HepG2 (cell line): ENCODE results near the gene WNT7B. TPM values are rescaled to one million over a fixed set of nuclear protein-coding genes. Genes with fewer than 3 reads are reported as not detected.

Experiments
- CREM ChIP-seq, 2 experiments: sonication (generic) in 1 of 2; formaldehyde crosslinking in 1 of 2; IDR thresholded peaks; 2 replicates each; pipeline versions ENCODE4 v1.4.0 to v1.6.1; 2016 to 2020; ENCODE audit warnings: antibody characterized with exemption in 1 of 2, mild to moderate bottlenecking in 1 of 2, missing genetic modification reagents in 1 of 2
- FOSL2 ChIP-seq: sonication (generic); formaldehyde crosslinking; IDR thresholded peaks from 2 replicates; pipeline ENCODE4 v1.4.0; 2020; ENCODE audit warnings: missing genetic modification reagents
- HNRNPH1 ChIP-seq: fragments of 200-400 bp; formaldehyde crosslinking; optimal IDR thresholded peaks from 2 replicates; pipeline ENCODE3; 2017; ENCODE audit warnings: mild to moderate bottlenecking, low read depth, low read length
- NCOA5 ChIP-seq: sonication (generic); formaldehyde crosslinking; IDR thresholded peaks from 2 replicates; pipeline ENCODE4 v1.4.0; 2020; ENCODE audit warnings: missing genetic modification reagents
- NR2F6 ChIP-seq, 2 experiments: IDR thresholded peaks; 2 replicates each; pipeline ENCODE4 v1.6.1; 2016; ENCODE audit warnings: antibody characterized with exemption in 1 of 2, mild to moderate bottlenecking in 1 of 2
- SALL1 ChIP-seq: sonication (generic); formaldehyde crosslinking; IDR thresholded peaks from 2 replicates; pipeline ENCODE4 v1.8.0; 2022; ENCODE audit warnings: mild to moderate bottlenecking, missing genetic modification reagents
- SOX6 ChIP-seq, 2 experiments: fragments of 450-650 bp in 1 of 2; sonication (generic) in 1 of 2; formaldehyde crosslinking in 1 of 2; IDR thresholded peaks; 2 replicates each; pipeline versions ENCODE4 v1.4.0 to v1.6.1; 2017 to 2020; ENCODE audit warnings: antibody characterized with exemption in 1 of 2, mild to moderate bottlenecking in 1 of 2, missing genetic modification reagents in 1 of 2
- TCF7L2 ChIP-seq: IDR thresholded peaks from 2 replicates; pipeline ENCODE4 v1.6.1; 2011; ENCODE audit warnings: mild to moderate bottlenecking, low read depth, low read length, moderate library complexity
- ZBTB8A ChIP-seq: sonication (generic); formaldehyde crosslinking; IDR thresholded peaks from 2 replicates; pipeline ENCODE4 v1.4.0; 2020; ENCODE audit warnings: mild to moderate bottlenecking, low read depth, missing genetic modification reagents, borderline replicate concordance
- ZNF296 ChIP-seq: sonication (generic); formaldehyde crosslinking; conservative IDR thresholded peaks from 2 replicates; pipeline ENCODE4 v1.5.0; 2020; ENCODE audit warnings: mild to moderate bottlenecking, missing genetic modification reagents
- ZNF747 ChIP-seq: sonication (generic); formaldehyde crosslinking; IDR thresholded peaks from 2 replicates; pipeline ENCODE4 v1.8.1; 2023; ENCODE audit warnings: missing genetic modification reagents, mild to moderate bottlenecking, borderline replicate concordance
- polyA plus RNA-seq, 8 experiments: library from polyadenylated mRNA; depleted of rRNA in 3 of 8; stranded (reverse) in 7 of 8; unstranded in 1 of 8; fragments of >200 nt; fragmentation: Illumina TruSeq in 4 of 8; extraction: Trizol in 4 of 8; gene quantifications; 2 replicates each; pipeline versions ENCODE4 v1.2.1 to v1.2.3, GENCODE V29; 2011 to 2016; ENCODE audit warnings: low read depth in 4 of 8, missing spikeins in 1 of 8, mixed read lengths in 1 of 8; ENCODE audit not compliant: insufficient read depth in 1 of 8
- total RNA-seq, 5 experiments: library from RNA; depleted of rRNA; stranded (reverse); fragments of >200 nt; fragmentation: Illumina TruSeq; extraction: Trizol; gene quantifications; 2 replicates each; pipeline ENCODE4 v1.2.3, GENCODE V29; 2016; ENCODE audit warnings: low read depth in 1 of 5
- TF ChIP-seq, protein P1 (sequence below): sonication (generic); formaldehyde crosslinking; IDR thresholded peaks from 2 replicates; pipeline ENCODE4 v1.4.0; 2020; ENCODE audit warnings: missing genetic modification reagents, borderline replicate concordance
- TF ChIP-seq, protein P2 (sequence below): sonication (generic); formaldehyde crosslinking; conservative IDR thresholded peaks from 2 replicates; pipeline ENCODE4 v1.8.0; 2022; ENCODE audit warnings: mild to moderate bottlenecking, moderate library complexity, missing genetic modification reagents

WNT7B gene
- total and polyA plus RNA-seq, 2 of the 13 experiments (the other 11 are each of a cell fraction or from before 2014, with no cell fraction given) = 0.09 TPM; not detected in 1

DNA sequence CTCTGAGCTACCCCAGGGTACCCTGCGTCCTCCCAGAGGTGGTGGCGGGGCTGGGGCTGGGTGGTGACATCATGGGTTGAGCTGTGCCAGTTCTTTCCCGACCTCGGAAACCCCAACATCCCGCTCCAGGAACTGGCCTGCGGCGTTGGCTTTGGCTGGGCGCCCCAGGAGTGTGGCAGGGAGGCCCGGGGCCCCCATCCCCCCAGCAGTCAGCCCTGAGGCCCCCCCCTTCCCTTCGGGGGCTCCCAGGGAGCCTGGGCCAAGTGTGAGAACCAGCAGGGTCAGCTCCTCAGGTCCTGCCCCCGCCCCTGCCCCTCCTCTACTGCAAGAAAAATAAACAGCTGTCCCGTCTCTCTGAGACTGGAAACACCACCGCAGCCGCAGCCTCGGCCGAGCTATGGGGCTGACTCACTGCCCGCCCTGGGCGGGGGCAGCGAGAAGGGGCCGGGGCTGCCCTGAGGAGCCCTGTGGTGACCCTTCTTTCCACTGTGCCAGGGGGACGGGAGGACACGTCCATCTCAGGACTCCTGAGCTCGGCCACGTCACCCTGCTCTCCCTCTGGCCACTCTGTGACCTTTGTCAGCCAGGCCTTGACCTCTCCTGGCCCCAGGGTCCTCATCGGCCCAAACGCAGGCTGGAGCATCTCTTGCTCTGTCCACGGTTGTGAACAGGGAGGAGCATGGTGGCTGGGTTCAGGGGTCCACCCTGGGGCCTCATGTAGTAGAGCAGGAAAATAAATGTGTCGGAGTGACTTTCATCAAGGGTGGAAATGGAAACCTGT, 73.4 kb downstream of the WNT7B start (continued):
- TF ChIP-seq, protein P1, sequence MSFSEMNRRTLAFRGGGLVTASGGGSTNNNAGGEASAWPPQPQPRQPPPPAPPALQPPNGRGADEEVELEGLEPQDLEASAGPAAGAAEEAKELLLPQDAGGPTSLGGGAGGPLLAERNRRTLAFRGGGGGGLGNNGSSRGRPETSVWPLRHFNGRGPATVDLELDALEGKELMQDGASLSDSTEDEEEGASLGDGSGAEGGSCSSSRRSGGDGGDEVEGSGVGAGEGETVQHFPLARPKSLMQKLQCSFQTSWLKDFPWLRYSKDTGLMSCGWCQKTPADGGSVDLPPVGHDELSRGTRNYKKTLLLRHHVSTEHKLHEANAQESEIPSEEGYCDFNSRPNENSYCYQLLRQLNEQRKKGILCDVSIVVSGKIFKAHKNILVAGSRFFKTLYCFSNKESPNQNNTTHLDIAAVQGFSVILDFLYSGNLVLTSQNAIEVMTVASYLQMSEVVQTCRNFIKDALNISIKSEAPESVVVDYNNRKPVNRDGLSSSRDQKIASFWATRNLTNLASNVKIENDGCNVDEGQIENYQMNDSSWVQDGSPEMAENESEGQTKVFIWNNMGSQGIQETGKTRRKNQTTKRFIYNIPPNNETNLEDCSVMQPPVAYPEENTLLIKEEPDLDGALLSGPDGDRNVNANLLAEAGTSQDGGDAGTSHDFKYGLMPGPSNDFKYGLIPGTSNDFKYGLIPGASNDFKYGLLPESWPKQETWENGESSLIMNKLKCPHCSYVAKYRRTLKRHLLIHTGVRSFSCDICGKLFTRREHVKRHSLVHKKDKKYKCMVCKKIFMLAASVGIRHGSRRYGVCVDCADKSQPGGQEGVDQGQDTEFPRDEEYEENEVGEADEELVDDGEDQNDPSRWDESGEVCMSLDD (CRISPR knock-in tag) = no peak
- TF ChIP-seq HNRNPH1 (no peak), ZNF296 (CRISPR knock-in tag) (no peak), CREM (IDR thresholded peaks at IDR 0.05) (no peak), CREM (CRISPR knock-in tag; IDR thresholded peaks at IDR 0.05) (no peak), SALL1 (0 out of 2 replicates have a peak, but pooled peaks have one; percentile 16), ZNF747 (CRISPR knock-in tag) (no peak), NR2F6 (IDR thresholded peaks at IDR 0.05) (peak; percentile 78), NR2F6 (CRISPR knock-in tag; IDR thresholded peaks at IDR 0.05) (peak; percentile 68), SOX6 (IDR thresholded peaks at IDR 0.05) (no peak), SOX6 (CRISPR knock-in tag; IDR thresholded peaks at IDR 0.05) (no peak), ZBTB8A (CRISPR knock-in tag) (no peak), NCOA5 (CRISPR knock-in tag) (no peak), TCF7L2 (no peak), FOSL2 (0 out of 2 replicates have a peak, but pooled peaks have one; percentile 12)
- TF ChIP-seq, protein P2, sequence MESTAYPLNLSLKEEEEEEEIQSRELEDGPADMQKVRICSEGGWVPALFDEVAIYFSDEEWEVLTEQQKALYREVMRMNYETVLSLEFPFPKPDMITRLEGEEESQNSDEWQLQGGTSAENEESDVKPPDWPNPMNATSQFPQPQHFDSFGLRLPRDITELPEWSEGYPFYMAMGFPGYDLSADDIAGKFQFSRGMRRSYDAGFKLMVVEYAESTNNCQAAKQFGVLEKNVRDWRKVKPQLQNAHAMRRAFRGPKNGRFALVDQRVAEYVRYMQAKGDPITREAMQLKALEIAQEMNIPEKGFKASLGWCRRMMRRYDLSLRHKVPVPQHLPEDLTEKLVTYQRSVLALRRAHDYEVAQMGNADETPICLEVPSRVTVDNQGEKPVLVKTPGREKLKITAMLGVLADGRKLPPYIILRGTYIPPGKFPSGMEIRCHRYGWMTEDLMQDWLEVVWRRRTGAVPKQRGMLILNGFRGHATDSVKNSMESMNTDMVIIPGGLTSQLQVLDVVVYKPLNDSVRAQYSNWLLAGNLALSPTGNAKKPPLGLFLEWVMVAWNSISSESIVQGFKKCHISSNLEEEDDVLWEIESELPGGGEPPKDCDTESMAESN (CRISPR knock-in tag) = no peak
- TF ChIP-seq, all 625 proteins: peak for 8
